EL (cell line): ENCODE data around the gene APEX1.
A peak's percentile ranks its signal among the peaks of the same experiment; 100 is the strongest.

ENCODE experiments used
- DNase-seq: peaks from one replicate; pipeline ENCODE4 v3.0.0-alpha.2; 2016

The APEX1 gene

DNA sequence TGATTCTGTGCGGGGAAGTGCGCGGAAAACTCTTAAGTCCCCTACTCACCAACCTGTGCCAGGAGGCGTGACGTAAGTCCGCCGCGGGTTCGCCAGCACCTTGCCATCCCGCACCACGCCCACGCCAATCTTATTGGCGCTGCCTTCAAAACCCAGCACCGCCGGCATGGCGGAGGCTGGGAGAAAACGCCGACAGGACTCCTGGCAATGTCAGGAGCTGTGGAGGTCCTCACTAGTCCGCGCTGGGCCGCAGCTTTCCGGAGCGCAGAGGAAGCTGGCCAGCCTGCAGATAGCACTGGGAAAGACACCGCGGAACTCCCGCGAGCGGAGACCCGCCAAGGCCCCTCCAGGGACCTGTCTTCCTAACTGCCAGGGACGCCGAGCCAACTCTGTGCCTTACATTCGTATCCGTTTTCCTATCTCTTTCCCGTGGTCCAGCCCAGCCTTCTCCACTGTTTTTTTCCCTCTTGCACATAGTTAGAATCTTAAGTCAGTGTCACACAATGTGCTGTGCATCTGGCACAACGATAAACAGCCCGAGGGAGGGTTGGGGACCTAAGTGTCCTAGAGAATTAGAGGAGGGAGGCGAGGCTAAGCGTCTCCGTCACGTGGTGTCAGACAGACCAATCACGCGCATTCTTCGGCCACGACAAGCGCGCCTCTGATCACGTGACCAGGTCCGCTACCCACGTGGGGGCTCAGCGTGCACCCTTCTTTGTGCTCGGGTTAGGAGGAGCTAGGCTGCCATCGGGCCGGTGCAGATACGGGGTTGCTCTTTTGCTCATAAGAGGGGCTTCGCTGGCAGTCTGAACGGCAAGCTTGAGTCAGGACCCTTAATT, at the start of gene APEX1, which contains the start of gene OSGEP:
Gene APEX1, plus strand, starts transcription at position 711 of the 839 bp plus-strand sequence. CDS start 420 bp downstream, outside the sequence.
Gene OSGEP, minus strand, starts transcription at position 297 of the 839 bp plus-strand sequence. Its CDS starts 129 bp downstream, at position 168.
- peak; percentile 99 for DNase-seq

DNA sequence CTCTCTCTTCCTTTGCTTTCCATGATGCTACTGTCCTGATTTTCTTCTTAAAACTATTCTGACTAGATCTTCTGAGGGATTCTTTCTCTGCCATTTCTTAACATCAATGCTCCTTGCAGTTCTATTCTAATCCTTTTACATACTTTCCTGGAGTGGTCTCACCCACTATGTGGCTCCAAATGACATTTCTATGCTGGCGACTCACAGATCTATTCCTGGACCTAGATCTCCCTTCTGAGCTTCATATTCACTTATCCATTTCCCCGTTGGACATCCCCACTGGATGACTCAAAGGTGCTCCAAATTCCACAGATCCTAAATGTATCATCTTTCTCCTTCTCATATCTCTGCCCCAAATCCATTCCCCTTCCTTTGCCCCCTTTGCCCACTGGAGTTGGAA, 45.8 kb upstream of the APEX1 start:
- DNase-seq = peak; percentile 57

DNA sequence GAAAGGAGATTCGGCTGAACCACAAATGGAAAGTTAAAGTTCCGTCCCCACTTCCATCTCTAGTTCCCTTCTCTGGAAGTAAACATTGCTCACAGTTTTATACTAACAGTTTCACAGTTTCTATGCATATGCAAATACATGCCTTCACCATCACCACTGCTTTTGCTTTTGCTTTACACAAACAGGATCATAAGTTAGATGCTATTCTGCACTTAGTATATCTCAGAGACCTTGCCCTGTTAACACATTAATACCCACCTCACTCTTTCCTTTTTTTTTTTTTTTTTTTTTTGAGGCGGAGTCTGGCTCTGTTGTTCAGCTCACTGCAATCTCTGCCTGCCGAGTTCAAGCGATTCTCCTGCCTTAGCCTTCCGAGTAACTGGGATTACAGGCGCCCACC, 42.6 kb upstream of the APEX1 start:
- peak; percentile 13 for DNase-seq

DNA sequence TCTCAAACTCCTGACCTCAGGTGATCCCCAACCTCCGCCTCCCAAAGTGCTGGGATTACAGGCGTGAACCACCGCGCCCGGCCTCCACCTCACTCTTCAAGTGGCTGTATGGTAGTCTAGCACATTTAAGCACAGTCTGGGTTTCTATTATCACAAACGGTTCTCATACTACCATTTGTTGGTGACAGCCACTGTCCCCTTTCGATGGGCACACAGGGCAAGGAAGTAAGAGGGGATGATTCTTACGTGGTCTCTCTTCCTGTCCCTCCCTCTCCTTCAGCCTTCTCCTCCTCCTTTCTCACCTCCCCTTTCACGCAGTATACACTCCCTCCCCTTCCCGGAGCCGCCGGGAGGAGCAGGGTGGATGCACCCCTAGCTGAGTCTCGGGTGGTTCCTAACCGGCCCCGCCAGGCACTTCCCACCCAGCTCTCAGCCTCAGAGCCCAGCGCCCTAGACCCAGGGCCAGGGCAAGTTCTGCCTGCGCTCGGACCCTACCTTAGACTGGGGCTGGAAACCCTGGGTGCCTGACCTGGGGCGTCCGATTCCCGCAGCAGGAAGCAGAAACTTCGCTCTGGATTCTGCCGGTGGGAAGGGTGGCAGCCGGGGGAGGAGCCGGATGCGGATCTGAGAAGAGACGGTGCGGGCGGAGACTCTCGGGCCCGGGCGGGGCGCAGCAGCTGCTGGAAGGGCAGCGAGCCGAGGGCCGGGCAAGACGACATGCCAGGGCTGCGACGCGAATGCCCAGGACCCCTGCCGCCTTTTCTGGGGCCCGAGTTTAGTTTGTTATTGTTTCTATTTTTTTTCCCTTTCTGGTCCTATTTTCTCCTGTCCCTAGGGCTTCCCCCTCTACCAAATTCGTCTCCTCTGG, 41.9 kb upstream of the APEX1 start, which contains the start of gene TEP1:
Gene TEP1, minus strand, starts transcription at position 626 of the 868 bp plus-strand sequence. CDS start 5,062 bp downstream, outside the sequence.
- DNase-seq = peak; percentile 86

DNA sequence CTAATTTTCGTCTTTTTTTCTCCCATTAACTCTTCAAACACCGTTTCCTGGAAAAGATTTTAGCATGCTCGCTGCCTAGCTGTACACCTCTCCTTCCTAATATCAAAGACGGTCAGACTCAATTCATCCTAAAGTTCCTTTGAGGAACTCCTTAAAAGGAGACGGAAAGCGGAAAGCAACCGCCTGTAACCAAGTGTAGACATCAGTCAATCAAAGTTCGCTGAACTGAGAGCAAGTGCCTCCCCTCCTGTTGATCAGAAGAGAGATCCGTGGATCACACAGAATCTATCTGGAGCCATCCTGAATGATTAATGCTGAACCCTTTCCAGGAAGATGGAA, 41.3 kb upstream of the APEX1 start:
- no peak for DNase-seq

DNA sequence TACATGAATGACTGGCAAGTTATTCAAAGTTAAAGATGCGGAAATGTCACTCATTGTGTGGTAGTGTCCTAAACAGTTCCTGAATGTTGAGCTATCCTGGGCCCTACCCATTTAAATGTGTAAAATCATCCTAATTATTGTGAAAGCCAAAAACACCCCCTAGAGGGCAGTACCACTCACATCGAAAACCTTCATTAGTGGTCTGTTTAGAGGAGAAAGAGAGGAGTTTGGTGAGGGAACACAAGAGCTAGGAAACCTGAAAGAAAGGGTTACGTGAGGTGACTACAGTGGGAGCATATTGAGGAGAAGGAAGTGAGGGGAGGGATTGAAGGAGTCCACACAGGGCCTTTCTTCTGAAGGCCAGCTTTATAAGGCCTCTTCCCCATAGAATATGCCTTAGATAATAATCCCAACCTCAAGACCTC, 39.2 kb upstream of the APEX1 start:
- peak; percentile 64 for DNase-seq

DNA sequence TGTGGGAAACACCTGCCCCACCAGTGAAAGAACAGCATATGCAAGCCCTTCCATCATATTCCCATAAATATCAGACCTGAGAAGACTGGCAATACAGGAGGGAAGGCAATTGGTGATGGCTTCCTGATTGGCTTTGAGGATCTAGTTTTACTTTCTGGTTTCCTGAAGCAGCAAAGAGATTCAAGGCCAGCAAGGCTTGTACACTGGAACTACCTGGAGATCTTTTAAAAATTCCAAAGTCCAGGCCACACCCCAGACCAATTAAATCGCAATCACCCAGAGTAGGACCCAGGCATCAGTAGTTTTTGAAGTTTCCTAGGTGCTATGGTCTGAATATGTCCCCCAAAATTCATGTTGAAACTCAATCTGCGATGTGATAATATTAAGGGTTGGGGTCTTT, 38.8 kb upstream of the APEX1 start:
- no peak for DNase-seq

DNA sequence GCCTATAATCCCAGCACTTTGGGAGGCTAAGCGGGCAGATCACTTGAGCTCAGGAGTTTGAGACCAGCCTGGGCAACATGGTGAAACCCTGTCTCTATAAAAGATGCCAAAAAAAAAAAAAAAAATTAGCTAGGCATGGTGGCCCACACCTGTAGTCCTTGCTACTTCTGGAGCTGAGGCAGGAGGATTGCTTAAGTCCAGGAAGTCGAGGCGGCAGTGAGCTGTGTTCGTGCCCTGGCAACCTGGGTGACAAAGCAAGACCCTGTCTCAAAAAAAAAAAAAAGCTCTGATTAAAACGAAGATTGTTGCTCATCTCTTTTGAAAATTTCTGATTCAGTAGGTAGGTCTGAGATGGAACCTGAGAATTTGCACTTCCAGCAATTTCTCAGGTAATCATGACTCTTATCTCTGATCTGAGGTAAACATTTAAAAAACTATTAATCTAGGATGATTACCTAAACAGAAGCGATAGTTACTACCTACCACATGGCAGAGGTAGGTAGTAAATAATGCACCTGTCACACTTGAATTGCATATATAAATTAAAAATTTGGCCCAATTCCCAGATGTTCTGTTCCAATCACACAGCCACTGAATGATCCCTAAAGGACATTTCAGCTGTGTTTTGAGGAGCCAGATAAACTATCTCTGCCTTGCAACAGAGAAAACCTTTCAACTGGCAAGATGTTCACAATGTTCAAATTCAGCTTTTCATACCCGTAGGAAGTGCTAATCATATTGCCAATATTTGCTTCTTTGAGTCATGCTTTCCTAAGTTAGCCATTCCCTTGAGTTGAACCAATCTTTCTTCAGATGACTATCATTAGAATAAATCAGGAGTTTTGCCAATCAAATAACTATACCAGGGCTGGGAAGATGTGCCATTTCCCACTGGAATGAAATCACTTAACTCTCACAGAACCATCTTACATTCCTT, 37.5 kb upstream of the APEX1 start:
- no peak for DNase-seq

DNA sequence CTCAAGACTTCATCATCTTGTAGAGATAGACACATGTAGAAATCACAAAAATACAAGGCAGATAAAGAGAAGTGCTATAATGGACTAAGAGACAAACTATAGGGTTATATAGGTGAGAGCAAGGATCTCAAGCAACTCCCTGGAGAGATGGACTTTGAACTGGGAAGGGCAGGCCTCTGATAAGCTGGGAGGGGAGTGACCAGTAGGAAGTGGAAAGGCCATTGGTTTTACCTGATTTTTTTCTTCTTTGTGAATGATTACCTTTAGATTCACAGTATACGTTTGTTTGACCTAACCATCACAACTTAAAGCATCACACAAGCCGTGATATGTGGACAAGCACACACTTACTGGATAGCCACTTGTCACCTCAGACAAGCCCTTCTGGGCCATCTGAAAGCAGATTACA, 36.5 kb upstream of the APEX1 start:
- no peak for DNase-seq

DNA sequence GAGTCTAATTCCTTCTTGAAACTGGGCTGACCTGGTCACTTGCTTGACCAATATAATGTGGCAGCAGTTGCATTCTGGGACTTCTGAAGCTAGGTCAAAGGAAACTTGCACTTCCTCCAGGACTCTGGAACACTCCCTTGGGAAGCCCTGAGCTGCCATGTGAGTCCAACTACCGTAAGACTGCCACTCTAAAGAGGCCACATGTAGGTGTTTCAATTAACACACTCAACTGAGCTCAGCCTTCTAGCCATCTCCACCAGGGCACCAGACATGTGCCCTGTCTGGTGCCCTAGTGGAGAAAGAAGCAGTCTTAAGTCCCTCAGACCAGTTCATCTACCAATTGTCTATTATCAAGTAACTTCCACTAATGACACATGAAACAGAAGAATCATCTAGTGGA, 35.6 kb upstream of the APEX1 start:
- no peak for DNase-seq

DNA sequence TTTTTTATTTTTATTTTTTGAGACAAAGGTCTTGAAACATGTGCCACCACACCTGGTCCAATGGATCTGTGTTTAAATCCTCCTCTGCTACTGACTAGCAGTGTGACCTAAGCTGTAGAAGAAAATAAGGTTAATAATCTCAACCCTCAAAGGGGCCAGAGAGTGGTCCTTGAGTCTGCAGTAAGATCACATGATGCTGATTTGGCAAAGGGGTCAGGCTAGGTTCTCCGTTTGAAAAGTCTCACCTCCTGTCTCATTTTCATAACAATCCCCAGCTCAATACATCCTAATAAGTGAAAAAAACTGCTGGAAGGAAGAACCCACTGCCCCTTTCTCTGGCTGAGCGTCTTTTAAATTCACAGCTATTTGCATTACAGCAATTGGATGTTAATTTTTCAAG, 33.8 kb upstream of the APEX1 start:
- DNase-seq = no peak

DNA sequence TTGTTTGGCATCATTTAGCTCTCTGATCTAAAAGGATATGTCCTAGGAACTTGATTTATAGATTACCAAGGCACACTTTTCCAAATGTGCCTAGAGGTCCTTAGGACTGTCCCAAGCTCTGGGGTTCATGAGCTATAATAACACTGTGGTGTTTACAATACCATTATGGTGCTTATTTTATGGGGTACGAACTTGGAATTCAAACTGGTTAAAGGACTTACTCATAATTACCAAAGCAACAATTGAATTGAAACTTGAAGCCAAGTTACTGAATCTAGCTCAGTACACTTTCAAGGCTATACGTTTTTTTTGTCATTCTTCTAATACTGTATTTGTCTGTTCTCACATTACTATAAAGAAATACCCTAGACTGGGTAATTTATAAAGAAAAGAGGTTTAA, 32.1 kb upstream of the APEX1 start:
- no peak for DNase-seq

DNA sequence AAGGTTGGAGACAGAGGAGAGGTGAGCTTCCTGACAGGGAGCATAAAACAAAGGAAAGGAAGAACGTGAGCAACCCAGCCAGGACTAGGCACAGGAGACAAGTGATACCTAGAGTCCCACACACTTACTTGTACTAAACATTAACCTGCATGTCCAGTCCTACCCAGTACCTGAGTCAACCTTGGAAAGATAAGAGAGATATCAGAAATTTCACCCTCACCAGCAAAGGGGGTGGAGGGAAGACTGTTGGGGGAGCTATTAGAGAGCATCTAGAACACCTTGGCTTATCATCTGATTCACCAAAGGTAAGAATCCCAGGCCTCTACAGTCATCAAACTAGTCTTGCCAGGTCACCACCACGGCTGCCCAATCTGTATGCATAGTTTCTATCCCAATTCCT, 30.2 kb upstream of the APEX1 start:
- no peak for DNase-seq

DNA sequence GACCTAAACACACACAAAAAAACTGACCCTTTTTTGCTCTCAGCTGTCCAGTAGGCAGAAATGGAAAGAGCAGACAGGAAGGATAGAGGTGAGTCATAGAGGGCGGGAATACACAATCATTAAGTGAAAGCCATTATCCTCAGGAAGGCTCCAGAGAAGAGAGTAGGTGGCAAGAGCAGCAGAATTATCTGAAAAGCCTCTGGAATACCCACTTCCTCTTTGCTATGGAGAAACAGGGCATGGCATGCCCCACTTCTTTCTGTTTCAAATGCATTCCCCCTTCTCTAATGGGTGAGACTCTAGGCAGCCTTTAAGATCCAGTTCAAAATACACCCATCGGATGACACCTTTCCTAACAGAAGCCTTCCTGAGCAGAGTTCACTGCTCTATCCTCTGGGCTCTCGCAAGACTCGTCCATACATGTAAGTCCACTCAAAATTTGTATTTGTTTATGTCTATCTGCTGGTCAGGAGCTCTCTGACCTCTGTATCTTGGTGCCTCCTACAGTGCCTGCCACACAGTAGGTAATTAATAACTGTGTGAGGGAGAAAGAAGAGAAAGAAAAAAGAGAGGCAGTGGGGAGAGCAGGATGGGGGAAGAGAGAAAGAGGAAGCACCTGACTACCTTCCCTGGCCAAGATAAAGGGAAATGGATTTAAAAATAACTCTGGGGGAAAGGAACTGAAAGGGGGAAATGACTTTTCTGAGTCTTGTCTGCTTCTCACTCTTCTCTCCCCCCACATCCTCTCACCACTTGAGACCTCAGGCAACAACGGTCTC, 27.6 kb upstream of the APEX1 start:
- peak; percentile 68 for DNase-seq

DNA sequence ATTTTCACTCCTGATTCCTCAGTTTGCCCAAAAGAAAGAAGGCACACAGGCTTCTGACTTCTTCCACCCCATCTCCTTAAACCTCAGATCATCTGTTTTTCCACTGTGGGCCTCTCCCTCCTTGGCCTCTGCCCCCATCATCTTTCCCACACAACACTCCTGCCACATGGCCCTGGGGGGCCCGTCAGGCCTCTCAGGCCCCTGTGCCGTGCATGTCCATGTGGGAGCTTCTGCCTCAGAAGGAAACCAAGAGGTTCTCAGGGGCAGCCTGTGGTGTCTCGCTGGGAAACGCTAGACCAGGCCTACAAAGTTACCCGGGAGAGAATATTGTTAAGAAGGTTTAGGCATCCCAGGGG, 27.0 kb upstream of the APEX1 start:
- DNase-seq = no peak

DNA sequence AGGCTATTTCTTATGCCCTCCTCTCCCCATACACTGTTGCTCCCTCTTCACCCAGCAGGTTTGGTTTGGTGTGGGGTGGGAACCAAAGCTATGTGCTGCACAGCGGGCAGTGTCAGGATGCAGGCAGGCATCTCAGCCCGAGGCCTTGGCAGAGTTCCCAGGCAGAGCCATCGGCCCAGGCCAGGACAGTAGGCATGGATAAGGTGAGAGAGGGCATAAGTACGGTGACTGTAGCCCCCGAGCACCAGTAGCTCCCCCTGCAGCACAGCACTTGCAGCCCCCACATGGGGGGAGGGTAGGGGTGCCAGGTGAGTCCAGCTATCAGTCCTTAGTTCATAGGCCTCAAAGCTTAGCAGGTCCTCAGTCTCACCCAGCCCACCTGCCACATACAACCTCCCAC, 26.2 kb upstream of the APEX1 start:
- DNase-seq = no peak

DNA sequence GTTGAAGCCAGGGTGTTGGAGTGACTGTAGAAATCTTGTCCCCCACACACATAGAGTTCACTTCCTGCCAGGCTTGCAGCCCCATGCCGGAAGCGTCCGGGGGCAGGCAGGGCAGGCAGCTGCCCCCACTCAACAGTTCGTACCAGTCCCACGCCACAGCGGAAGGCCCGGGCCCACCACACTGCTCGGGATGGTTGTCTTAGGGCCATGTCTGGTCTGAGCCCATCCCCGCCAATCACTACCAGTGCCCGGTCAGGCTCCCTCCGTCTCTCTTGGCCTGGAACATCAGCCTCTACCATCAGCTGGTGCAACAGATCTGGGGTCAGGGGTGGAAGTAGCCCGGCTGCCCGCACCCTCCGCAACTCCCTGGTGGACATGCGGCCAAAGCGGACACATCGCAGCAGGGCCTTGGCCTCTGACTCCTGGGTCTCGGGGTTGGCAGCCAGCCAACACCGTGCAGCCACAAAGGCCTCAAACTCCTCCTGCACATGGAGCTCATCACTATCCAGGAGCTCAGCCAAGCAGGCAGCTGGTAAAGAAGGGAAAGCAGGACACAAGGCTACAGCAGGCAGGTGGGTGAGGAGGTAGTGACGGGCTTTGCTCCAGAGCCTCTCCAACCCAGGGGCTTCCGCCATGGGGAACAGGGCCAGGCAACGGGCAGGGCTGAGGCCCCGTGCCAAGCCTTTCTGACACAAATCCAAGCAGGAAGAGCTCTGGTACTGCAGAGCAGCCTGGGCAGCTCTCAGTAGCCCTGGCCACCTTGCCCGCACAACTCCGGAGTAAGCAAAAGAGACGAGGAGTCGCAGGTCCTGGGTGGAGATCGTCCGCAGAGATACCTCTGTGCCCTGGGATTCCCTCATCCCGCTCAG, 25.0 kb upstream of the APEX1 start:
- no peak for DNase-seq

DNA sequence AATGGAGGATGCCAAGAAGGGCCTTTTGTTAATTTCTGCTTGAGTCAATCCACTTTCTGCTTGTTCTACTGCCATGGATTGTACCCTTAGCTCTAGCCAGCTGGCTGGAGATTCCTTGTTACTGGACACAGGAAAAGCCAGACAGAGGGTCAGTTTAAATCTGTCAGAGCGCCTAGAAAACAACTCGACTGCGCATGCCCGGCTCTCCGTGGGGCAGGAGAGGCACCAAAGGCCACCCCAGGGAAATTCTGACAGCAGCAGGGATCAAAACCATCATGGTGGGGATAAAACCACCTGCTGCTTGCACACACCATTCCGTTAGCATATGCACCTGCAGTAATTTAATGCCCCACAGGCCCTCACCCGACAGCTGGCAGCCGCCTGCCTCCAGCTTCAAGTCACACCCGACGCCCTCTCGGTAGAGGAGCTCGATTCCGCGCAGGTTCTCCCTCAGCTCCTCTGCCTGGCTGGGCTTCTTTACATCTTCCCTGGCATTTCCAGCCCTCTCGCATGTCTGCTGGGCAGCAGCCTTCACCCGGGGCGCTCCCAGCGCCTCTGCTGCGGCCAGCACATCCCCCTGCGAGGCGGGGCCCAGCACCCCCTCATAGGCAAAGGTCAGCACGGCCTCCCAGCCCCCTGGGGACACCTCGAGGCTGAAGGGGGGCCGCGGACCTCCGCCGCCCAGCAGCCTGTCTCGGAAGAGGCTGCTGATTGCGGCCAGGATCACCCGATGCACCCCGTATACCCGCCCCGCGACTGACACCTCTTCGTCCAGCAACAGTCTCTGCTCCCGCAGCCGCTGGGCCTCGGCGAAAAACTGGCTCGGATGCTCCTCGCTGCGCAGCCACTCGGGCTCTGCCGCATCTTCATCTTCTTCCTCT, 20.1 kb upstream of the APEX1 start:
- DNase-seq = peak; percentile 13

DNA sequence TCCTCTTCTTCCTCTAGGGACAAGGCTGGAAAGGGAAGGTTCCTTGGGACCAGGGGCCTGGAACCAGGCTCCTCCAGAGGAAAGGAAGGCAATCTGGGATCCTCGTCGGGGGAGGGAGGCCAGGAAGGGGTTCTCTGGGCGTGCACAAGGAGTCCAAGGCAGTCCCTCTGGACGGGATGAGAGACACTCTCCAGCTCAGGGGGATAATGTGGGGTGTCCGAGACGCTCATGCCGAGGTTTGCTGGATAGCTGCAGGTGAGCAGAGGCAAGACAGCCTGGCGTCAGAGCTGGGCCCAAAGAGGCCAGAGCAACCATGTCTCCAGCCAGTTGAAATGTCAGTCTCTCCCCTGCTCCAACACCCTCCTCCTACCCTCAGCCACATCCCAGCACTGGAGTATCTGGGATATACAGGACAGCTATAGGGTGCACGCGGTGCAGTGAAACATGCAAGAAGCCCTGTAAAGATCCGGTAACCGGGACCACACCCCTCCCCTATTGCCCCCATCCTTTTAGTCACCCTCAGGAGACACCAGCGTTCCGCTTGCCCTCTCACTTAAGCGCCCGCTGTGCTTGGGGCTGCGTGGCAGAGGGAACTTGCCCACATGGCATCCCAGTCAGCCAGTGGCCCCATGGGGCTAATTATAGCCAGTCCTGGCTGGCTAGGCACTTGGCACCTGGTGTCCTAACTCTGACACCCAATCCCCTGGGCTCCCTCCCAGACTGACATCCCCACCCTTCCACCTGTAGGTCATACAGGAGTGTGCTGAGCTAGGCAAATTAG, 19.3 kb upstream of the APEX1 start, which contains the start of gene KLHL33:
Gene KLHL33, minus strand, starts transcription at position 585 of the 781 bp plus-strand sequence. Its CDS starts 355 bp downstream, at position 230.
- DNase-seq = no peak
